ENCODE data around the gene RYR2.

RYR2 gene

GRCh38 chr1:237003516-237003915 is 38.5 kb upstream of the RYR2 start:
- no peak for ATAC-seq
- TF ChIP-seq OSR1 (CRISPR knock-in tag; IDR thresholded peaks at IDR 0.05), result no peak
- no peak for TF ChIP-seq TOX (CRISPR knock-in tag; IDR thresholded peaks at IDR 0.05; ENCODE audit: borderline replicate concordance)
- TF ChIP-seq POU6F1 (CRISPR knock-in tag; IDR thresholded peaks at IDR 0.05; ENCODE audit: borderline replicate concordance, low read depth), result no peak
- TF ChIP-seq CREB5 (CRISPR knock-in tag; IDR thresholded peaks at IDR 0.05; ENCODE audit: low read depth), result no peak
- no peak for TF ChIP-seq ESRRG (CRISPR knock-in tag; IDR thresholded peaks at IDR 0.05)
- no peak for TF ChIP-seq PPARA (CRISPR knock-in tag; IDR thresholded peaks at IDR 0.05; ENCODE audit: borderline replicate concordance)
- no peak for TF ChIP-seq CSRNP3 (CRISPR knock-in tag; IDR thresholded peaks at IDR 0.05)
- no peak for TF ChIP-seq PATZ1 (CRISPR knock-in tag; IDR thresholded peaks at IDR 0.05; ENCODE audit: borderline replicate concordance)
- no peak for TF ChIP-seq SNAI2 (CRISPR knock-in tag; IDR thresholded peaks at IDR 0.05)
- TF ChIP-seq ZNF565 (CRISPR knock-in tag; conservative IDR thresholded peaks at IDR 0.05; ENCODE audit: low read depth), result no peak
- TF ChIP-seq TSHZ2 (CRISPR knock-in tag; IDR thresholded peaks at IDR 0.05), result no peak
- no peak for TF ChIP-seq ISL1 (CRISPR knock-in tag; IDR thresholded peaks at IDR 0.05)
- no peak for TF ChIP-seq RARB (CRISPR knock-in tag; IDR thresholded peaks at IDR 0.05)
- TF ChIP-seq ZNF8 (CRISPR knock-in tag; IDR thresholded peaks at IDR 0.05), result no peak
- TF ChIP-seq CSDC2 (CRISPR knock-in tag; IDR thresholded peaks at IDR 0.05), result no peak
- TF ChIP-seq ZFP30 (CRISPR knock-in tag; IDR thresholded peaks at IDR 0.05), result no peak
- no peak for TF ChIP-seq ZNF70 (CRISPR knock-in tag; IDR thresholded peaks at IDR 0.05)
- no peak for TF ChIP-seq ARNTL (CRISPR knock-in tag; IDR thresholded peaks at IDR 0.05; ENCODE audit: borderline replicate concordance, low read depth)
- no peak for TF ChIP-seq ZC3H10 (CRISPR knock-in tag; IDR thresholded peaks at IDR 0.05)
- TF ChIP-seq BACH2 (CRISPR knock-in tag; IDR thresholded peaks at IDR 0.05; ENCODE audit: borderline replicate concordance), result no peak

- TF ChIP-seq BACH2 (CRISPR knock-in tag; IDR thresholded peaks at IDR 0.05; ENCODE audit: borderline replicate concordance), result no peak
- TF ChIP-seq ESRRG (CRISPR knock-in tag; IDR thresholded peaks at IDR 0.05), result no peak
- TF ChIP-seq OSR1 (CRISPR knock-in tag; IDR thresholded peaks at IDR 0.05), result no peak
- no peak for TF ChIP-seq POU6F1 (CRISPR knock-in tag; IDR thresholded peaks at IDR 0.05; ENCODE audit: borderline replicate concordance, low read depth)
- no peak for TF ChIP-seq TOX (CRISPR knock-in tag; IDR thresholded peaks at IDR 0.05; ENCODE audit: borderline replicate concordance)
- TF ChIP-seq ZNF70 (CRISPR knock-in tag; IDR thresholded peaks at IDR 0.05), result no peak
- no peak for TF ChIP-seq CSRNP3 (CRISPR knock-in tag; IDR thresholded peaks at IDR 0.05)
- TF ChIP-seq ZFP3 (CRISPR knock-in tag; IDR thresholded peaks at IDR 0.05), result no peak
- TF ChIP-seq ZNF8 (CRISPR knock-in tag; IDR thresholded peaks at IDR 0.05), result no peak
- no peak for TF ChIP-seq CSDC2 (CRISPR knock-in tag; IDR thresholded peaks at IDR 0.05)
- no peak for TF ChIP-seq SNAI2 (CRISPR knock-in tag; IDR thresholded peaks at IDR 0.05)
- TF ChIP-seq ZFP30 (CRISPR knock-in tag; IDR thresholded peaks at IDR 0.05), result no peak
- TF ChIP-seq TCF4 (CRISPR knock-in tag; IDR thresholded peaks at IDR 0.05; ENCODE audit: borderline replicate concordance), result no peak
- no peak for TF ChIP-seq ZC3H10 (CRISPR knock-in tag; IDR thresholded peaks at IDR 0.05)
- no peak for TF ChIP-seq PATZ1 (CRISPR knock-in tag; IDR thresholded peaks at IDR 0.05; ENCODE audit: borderline replicate concordance)
- TF ChIP-seq PPARA (CRISPR knock-in tag; IDR thresholded peaks at IDR 0.05; ENCODE audit: borderline replicate concordance), result no peak
- no peak for TF ChIP-seq GLIS3 (CRISPR knock-in tag; IDR thresholded peaks at IDR 0.05)
- no peak for TF ChIP-seq RARB (CRISPR knock-in tag; IDR thresholded peaks at IDR 0.05)
- no peak for ATAC-seq
Measured at GRCh38 chr1:237004116-237004515, 37.9 kb upstream of the RYR2 start, which contains the start of gene MT1HL1. TSS of gene MT1HL1 (minus strand) at chr1:237004441. CDS start at chr1:237004372, 69 bp downstream.
